Kasumi-1 (cell line): ENCODE data around the gene CNDP1.

Source experiments
- DNase-seq, 2 experiments: peaks; one replicate each; lab custom pipeline; 2025; lab: John Stamatoyannopoulos, UW

Gene CNDP1

DNA sequence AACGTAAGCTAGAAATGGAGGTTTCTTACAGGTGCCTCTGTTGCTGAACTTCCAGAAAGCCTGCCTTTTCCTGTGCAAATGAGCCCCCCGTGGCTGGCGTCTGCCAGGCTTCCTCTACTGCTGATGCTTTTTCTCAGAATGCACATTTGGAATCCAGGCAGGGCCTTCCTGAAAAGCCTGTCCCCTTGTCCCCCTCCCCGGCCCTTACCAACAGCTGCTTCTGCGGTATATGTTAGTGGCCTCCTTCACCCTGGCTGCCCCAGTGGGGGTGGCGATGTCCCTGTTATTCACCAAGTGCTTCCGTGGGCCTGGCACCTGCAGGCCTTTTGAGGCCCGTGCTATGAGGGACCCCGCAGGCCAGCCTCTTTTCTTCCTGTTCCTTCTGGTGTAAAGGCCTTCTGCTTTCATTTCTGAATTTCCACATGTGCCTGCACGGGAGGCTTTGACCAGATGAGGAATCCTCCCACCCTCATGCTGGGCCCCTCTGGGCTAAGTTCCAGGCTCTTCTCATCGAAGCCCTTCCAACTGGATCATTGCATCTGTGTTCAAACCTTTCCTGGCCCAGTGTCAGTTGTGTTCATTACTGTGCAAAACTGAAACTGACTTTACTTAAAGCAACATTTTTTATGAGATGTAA lies 27.7 kb upstream of the CNDP1 start:
- DNase-seq, result no peak

GRCh38 chr18:74507097-74507881 lies 27.0 kb upstream of the CNDP1 start:
- DNase-seq, result no peak

GRCh38 chr18:74507927-74508326 lies 26.4 kb upstream of the CNDP1 start:
- no peak for DNase-seq

DNA sequence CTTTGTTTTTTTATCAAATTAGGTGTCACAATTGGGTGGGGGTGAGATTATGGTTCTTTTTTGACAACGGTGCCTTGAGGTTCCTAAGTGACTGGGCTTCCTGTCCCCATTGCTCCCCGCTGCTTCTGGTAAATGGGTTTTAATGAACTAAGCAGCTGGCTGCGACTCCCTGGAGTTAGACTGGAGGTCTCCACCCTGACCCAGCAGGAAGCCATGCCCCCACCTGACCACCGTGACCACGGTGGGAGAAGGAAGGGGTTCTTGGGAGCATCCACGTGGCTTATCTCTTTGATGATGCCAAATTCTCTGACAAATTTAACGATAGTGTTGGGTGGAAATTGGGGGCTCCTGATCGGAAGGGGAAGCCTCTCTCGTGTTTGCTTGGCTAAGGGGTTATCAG lies 25.9 kb upstream of the CNDP1 start:
- DNase-seq, result no peak

DNA sequence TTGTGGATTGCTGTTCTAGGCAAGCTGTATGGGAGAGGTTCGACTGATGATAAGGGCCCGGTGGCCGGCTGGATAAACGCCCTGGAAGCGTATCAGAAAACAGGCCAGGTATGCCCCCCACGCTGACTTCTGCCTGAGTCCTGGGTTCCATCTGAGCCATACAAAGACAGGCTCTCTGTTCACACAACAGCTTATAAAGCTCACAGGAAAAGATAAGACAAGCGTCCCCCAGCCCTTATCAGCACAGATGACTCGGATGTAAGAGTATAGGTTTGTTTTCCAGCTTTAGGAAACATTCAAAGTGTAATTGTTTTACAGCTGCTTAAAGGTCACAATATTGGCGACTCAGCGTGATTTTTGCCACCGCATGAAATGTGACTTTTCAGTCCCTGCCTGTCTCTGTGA lies 25.5 kb upstream of the CNDP1 start:
- DNase-seq, result no peak

DNA sequence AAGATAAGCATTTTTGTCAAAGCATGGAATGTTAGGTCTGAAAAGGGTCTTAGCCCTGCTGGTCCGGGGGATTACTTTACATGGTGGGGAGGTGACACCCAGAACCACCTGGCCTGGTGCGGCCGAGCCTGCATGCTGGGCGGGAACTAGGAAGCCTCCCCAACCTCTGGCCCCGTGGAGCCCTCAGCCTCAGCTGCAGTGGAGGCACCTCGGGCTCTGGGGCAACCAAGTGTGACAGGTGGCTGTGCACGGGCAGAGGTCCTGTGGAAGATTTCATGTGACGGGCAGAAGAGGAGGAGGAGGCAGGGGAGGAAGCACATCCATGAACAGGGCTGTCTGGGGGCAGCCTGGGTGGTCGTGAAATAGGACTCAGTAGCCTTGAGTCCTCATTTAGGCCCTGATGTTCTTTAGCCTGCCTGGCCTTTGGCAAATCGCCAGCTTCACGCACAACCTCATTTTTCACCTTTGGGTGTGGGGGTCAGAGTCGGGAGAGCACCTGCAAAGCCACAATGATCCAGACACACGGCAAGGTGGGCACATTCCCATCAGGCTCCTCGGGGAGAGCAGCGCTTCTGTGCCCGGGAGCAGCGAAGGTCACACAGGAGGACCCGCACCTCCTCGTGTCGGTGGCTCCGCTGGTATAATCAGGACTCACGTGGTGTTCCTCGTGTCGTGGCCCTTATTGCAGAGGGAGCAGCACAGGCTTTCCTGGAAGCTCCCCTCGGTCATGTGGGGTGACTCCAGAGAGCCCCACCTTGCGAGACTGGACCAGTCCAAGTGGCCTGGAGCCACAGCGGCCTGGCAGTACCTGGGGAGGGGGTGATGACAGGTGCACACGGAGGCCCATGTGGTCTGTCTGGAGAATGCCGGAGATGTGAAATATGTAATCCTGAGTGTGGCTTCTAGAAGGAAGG lies 24.2 kb upstream of the CNDP1 start:
- DNase-seq, result no peak

DNA sequence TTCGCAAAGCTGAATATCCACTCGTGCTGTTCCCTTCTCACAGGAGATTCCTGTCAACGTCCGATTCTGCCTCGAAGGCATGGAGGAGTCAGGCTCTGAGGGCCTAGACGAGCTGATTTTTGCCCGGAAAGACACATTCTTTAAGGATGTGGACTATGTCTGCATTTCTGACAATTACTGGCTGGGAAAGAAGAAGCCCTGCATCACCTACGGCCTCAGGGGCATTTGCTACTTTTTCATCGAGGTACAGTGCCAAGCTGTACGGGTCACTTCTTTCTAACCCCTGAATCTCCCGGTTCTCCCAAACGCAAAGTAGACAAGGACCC lies 23.6 kb upstream of the CNDP1 start:
- no peak for DNase-seq

GRCh38 chr18:74511823-74512222 lies 22.5 kb upstream of the CNDP1 start:
- no peak for DNase-seq

- no peak for DNase-seq
Observed at GRCh38 chr18:74512321-74513053, 21.8 kb upstream of the CNDP1 start.

DNA sequence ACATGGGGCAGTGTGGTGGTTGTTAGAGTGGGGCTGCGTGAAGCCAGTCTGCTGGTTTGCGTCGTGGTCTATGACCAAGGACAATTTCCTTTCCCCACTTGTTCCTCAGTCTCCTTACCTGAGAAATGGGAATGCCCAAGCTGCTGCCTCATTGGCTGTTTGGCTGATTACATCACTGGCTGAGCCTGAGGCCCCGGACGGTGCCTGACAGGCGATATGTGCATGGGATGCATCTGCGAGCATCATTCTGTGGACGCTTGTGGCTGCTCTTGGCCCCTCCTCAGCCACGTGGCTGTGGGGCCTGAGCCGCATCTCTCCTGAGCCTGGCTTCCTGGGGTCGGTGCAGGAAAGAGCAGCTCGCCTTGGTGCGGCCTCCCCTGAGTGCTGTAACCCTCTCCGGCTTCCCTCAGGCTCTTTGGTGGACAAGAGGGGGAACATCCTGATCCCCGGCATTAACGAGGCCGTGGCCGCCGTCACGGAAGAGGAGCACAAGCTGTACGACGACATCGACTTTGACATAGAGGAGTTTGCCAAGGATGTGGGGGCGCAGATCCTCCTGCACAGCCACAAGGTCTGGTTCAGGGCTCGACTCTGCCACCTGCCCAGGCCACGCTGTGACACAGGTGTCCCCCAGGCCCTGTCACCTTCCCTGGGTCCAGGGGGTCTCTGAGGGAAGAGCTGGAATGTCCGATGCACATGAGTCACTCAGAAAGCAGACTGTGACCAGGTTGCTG lies 21.0 kb upstream of the CNDP1 start:
- no peak for DNase-seq

- DNase-seq, result no peak
Observed at GRCh38 chr18:74513883-74514205, 20.5 kb upstream of the CNDP1 start.

- DNase-seq, result no peak
Observed at GRCh38 chr18:74514860-74515495, 19.3 kb upstream of the CNDP1 start.

DNA sequence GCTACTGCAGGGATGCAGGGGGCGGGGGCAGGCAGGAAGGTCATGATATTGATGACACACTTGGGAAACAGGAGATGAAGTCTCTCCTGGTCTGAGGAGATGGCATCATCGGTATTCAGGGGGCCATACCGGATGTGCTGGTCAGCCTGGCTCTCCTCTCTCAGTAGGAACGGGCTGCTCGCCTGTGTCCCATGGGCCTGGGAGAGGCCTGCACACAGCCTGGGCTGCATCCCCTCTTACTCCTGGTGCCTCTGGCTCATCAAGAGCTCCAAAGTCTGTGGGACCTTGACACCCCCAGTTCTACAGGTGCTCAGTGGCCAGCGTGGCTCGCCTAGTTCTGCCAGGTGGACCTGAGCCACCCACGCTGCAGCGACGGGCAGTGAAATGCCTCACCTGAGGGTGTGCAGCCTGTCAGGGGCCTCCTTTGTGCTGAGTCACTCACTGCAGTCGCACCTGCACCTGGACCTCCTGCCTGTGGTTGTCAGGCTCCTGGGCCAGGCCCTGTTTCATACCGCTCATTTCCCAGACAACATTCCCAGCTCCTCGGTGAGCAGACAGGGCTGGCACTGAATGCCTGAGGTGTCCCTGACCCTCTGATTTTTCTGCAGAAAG lies 18.6 kb upstream of the CNDP1 start:
- no peak for DNase-seq

GRCh38 chr18:74516271-74517235 lies 17.7 kb upstream of the CNDP1 start:
- no peak for DNase-seq

DNA sequence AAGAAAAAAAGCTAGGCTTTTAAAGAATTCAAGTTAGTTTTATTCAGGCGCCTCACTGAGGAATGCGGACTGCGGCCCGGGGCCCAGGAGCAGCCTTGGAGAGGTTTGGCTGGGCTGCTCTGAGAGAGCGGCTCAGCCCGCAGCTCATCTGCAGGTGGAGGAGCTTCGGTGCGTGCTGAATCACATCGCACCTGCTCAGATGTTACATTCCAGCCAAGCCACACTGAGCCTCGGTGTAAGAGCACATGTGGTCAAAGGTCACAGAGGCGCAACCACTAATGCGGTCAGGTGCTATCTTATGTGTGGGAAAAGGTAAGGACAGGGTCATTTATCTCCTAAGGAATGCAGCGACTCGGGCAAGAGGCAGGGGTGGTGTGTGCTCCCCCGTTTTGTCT lies 17.1 kb upstream of the CNDP1 start:
- no peak for DNase-seq

DNA sequence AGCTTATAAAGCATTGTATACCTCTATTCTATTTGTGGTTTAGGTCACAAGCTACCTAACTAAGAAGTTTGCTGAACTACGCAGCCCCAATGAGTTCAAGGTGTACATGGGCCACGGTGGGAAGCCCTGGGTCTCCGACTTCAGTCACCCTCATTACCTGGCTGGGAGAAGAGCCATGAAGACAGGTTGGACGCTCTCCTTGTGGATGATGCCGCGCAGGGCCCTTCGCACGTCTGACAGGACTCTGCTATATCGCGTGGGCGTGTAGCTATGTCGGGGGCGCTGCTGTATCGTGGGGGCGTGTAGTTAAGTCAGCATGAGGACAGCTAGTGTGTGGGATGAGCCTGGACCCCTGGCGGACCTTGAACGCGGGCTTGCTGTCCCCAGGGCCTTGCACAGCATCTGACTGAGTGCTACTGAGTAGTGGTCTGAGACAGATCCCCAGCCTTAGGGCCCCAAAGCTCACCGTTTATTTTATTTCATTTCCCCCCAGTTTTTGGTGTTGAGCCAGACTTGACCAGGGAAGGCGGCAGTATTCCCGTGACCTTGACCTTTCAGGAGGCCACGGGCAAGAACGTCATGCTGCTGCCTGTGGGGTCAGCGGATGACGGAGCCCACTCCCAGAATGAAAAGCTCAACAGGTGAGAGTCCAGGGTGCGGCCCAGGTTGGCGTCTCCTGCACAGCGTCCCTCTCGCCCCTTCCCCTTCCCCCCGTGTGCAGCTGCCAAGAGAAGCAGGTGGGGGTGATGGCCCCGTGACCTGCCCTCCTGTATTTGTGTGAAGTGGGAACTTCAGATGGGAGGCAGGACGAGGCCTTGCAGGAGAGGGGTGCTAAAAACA lies 15.6 kb upstream of the CNDP1 start:
- no peak for DNase-seq

DNA sequence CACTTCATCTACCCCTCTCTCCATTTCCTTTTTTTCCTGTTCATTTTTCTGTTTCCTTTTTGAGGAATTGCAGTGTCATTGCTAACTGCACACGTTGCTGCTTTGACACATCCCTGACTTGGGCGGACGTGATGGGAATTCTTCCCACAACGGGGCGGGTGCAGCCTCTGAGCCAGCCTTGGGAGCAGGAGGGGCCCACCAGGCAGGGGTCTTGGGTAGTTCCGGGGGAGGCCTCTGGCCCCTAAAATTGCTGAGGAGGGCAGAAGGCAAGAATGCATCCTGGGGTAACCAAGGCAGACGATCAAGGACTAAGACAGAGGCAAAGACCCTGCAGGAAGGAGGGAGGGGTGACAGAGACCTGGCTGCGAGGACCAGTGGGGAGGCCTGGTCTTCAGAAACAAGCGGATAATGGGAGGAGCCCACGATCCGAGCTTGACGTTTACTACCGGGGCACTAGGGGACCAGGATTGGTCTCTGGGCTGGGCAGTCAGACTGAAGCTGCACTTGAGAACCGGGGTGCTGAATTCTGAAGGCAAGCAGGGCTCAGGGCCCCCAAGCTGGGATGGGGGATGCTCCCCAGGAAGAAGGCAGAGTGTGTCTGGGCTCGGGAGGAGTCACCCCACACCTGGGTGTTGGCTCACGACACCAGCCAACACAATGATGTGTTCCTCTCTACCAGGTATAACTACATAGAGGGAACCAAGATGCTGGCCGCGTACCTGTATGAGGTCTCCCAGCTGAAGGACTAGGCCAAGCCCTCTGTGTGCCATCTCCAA lies 14.8 kb upstream of the CNDP1 start:
- no peak for DNase-seq
